Middle frontal gyrus (tissue), 1 donor: ENCODE results near the gene IARS2.
"Not testable (repeated sequence)": the region's sequence is repeated elsewhere in the genome, so short reads cannot be mapped to it uniquely, and the experiment has no call there.

Experiments
- DNase-seq: peaks from one replicate; pipeline ENCODE4 v3.0.0-alpha.2; 2015; ENCODE audit warnings: low spot score; ENCODE audit errors: extremely low spot score

The IARS2 gene

GRCh38 chr1:220094016-220094911 is at the start of gene IARS2:
Gene IARS2 (plus strand): TSS chr1:220094132. CDS start chr1:220094217, 85 bp downstream.
- DNase-seq: no peak

GRCh38 chr1:220044678-220045355 is 49.1 kb upstream of the IARS2 start:
- no peak for DNase-seq

DNA sequence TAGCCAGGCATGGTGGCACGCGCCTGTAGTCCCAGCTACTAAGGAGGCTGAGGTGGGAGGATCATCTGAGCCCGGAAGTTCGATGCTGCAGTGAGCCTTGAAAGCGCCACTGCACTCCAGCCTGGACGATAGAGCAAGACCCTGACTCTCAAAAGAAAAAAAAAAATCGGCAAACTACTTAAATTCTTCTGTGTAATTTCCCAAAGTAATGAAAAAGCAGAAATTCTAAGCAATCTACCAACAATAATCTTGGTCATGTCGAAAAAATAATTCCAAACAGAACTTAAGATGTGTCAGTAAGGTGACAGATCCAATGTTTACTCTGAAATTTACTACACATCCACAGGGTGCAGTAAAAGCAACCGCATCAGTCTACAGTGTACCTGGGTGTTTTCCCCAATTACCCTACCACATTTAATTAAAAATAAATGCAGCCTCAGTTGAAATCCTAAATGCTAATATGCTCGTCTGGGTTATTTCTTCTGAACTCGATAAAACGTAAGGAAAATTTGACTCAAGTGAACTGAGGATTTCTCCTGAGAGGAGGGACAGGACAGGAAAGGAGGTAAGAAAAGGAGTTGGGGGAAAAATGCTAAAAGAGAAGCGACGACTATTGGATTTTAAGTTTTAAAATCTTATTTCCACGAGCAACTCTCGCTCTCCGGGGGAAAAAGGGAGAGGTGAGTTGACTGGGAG is 48.4 kb upstream of the IARS2 start:
- no peak for DNase-seq

- DNase-seq: peak; percentile 92
These were observed 47.6 kb upstream of the IARS2 start, which contains the start of gene EPRS1 for GRCh38 chr1:220046052-220046930. Gene EPRS1 (minus strand): TSS chr1:220046505. CDS start chr1:220046388, 117 bp downstream.

- no peak for DNase-seq
These were observed 37.6 kb upstream of the IARS2 start for GRCh38 chr1:220056374-220056773.

DNA sequence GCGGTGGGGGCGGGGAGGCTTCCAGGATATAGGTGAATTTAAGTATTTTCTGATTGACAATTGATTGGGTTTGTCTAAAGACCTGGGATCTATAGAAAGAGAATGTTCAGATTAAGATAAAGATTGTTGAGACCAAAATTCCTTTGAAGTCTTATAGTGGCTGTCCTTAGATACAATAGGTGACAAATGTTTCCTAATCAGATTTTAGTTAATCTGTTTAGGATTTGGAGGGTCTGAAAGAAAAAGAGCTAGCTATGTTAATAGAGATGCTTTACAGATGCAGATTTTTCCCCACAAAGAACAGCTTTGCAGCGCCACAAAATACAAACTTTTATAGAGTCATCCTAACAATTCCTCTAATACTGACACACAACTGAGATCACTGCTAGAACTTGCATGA is 33.1 kb upstream of the IARS2 start:
- no peak for DNase-seq

- DNase-seq: no peak
These were observed 31.3 kb upstream of the IARS2 start for GRCh38 chr1:220062629-220063028.

- DNase-seq: no peak
These were observed 26.4 kb upstream of the IARS2 start for GRCh38 chr1:220067269-220068204.

DNA sequence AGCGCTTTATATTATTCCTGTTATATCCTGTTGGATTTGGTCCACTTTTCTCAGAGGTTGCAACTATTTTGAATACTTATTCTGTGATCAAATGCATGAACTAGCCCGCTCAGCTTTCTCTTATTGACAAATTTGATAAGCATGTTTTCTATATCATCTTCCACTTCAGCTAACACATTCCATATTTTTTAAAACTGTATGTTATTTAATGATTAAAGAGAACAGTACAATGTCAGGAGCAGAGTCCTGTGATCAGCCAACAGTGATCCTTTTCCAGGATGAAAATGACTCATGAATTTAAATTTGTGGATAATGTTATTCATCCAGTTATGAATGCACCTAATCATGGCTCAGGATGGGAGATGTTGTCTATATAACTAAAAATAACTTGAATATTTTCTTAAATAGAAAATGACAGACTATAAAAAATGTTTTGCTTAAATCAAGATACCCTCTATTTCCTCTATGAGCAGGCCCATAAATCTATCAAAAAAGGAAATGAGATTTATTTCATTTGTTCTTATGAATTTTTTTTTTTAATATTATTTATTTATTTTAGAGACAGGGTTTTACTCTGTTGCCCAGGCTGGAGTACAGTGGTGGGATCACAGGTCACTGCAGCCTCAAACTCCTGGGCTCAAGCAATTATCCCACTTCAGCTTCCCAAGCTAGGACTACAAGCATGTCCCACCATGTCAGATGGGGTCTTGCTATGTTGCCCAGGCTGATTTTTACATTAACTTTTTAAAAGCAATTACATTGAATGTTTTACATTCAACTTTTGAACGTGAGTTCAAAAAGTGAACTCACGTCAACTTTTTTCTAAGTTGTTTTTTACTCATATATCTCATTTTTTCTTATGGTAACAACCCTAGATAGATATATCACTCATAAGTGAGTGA is 16.8 kb upstream of the IARS2 start:
- no peak for DNase-seq

GRCh38 chr1:220077887-220078286 is 16.0 kb upstream of the IARS2 start:
- no peak for DNase-seq

DNA sequence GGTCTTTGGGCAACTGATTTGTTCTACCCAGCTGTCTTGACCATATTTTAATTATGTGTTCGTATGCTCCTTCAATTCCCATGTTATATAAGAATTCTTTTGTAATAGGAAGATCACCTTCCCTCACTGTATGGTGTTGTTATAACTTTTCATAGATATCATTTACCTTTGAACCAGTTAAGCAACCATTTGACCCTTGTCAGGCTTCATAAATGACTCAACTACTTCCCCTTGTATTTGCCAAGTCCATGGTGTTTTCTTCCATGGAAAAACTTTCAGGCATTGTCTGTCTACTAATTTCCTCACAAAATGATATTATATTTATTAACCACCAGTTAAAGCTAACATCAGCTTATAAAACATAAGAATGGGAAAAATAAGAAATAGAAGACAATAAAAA is 9.5 kb upstream of the IARS2 start:
- DNase-seq: no peak

GRCh38 chr1:220086261-220086686 is 7.7 kb upstream of the IARS2 start:
- DNase-seq: not testable (repeated sequence)

DNA sequence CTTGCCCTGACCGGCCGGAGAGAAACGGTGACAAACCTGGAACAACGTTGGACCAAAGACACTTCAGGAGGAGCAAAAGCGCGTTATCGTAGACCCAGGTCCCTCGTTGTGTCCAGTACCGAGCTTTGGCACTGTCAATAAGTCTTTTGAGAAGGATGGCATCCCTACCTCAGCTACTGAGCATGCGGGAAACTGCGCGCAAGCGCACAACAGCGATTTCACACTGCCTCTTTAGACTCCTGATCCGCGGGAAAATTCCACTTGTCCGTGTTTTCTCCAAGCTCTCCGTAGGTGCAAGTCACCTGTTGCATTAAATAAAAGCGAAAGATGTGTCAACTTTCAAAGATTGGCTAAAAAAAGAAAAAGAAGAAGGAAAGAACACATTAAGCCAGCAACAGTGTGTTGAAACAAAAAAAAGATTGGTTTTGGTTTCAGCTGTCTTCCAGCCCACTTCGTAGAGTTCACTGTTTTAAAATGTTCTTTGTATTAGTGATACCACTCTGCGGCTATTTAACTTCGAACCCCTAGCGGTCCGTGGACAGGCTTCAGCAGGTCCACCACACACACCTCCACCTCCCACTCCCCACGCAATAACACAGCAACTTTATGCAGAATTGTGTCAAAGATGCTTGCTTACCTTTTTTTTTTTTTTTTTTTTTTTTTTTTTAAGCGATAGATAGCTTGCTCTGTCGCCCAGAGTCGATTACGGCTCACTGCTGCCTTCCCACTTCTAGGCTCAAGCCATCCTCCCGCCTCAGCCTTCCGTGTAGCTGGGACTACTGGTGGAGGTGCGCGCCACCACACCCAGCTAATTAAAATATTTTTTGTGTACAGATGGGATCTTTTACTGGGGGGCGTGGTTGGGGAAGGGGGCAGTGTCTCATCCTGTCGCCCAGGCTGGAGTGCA is 4.0 kb upstream of the IARS2 start, which contains the start of gene BPNT1:
Gene BPNT1 (minus strand): TSS at position 139 of the 907 bp plus-strand sequence. CDS start 9,942 bp downstream, outside the sequence.
- peak; percentile 94 for DNase-seq

DNA sequence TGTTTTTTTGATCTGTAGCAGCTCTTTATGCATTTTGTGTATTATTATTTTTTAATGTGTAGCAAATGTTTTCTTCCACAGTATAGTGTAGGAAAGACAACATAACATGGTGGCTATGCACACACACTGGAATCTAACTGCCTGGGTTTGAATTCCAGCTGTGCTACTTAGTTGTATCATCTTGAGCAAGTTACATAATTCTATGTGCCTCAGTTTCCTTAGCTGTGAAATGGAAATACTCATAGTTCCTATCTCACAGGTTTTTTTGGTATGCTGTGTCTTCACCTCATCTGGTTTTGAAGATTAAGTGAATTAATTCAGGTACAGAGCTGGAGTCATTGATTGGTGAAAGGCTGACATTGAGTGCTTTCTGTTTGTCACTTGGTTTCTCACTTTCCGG is 1.2 kb upstream of the IARS2 start:
- DNase-seq: no peak

GRCh38 chr1:220093361-220094015 is 444 bp upstream of the IARS2 start:
- DNase-seq: no peak

DNA sequence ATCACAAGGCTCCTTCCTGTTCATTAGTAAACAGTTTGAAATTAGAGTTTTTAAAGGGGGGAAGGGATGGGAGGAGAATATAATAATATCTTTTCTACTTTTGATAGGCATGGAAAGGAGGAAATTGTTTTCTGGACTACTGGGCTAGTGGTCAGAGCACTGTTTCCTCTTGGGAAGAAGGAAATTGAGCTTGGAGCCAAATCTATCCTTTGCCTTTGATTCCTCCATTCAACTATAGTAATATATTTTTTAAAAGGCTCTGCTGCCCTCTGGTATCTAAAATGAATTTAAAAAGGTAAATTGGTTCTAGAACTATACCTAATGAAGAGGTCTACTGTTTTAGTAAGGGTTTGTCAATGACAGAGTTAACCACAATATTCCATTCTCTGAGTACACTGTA is 5.9 kb downstream of the IARS2 start:
- DNase-seq: no peak

DNA sequence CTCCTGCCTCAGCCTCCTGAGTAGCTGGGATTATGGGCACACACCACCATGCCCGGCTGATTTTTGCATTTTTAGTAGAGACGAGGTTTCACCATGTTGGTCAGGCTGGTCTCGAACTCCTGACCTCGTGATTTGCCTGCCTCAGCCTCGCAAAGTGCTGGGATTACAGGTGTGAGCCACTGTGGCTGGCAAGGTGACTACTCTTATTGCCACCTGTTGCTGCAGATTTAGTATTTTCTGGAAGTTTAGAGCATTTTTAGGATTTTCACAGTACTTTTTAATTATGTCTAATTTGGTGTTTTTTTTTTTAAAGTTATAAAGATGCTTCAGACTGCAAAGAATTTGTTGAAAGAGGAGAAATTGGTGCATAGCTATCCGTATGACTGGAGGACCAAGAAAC is 16.5 kb downstream of the IARS2 start:
- DNase-seq: not testable (repeated sequence)
